22Rv1 (cell line): ENCODE results near the gene CCNC.

Experiments
- CTCF ChIP-seq: fragments of 450-650 bp; IDR thresholded peaks from 2 replicates; pipeline ENCODE4 v1.5.1; 2017; ENCODE audit warnings: mild to moderate bottlenecking
- ZFX ChIP-seq: fragments of 450-650 bp; IDR thresholded peaks from 2 replicates; pipeline ENCODE4 v1.6.1; 2017; ENCODE audit warnings: antibody characterized with exemption, borderline replicate concordance

DNA sequence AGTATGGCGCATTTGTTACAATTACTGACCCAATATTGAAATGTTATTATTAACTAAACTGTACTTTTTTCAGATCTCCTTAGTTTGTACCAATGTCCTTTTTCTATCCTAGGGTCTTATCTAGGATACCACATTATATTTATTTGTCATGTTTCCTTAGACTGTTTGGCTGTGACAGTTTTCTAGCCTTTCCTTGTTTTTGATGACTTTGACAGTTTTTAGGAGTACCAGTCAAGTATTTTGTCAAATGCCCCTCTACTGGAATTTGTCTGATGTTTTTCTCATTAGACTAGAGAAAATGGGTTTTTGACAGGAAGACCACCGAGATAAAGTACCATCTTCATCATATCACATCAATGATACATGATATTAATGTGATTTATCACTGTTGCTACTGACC lies 14.6 kb downstream of the CCNC start:
- TF ChIP-seq CTCF (no peak), ZFX (no peak)
